HepG2 (cell line): Measurements from ENCODE around the gene MYH7. TPM values are rescaled to one million over a fixed set of nuclear protein-coding genes. Genes with fewer than 3 reads are reported as not detected.

ENCODE experiments used
- HOXA7 ChIP-seq: sonication (generic); formaldehyde crosslinking; IDR thresholded peaks from 2 replicates; pipeline ENCODE4 v1.8.1; 2022; ENCODE audit warnings: mild to moderate bottlenecking, missing genetic modification reagents, moderate library complexity
- NR3C1 ChIP-seq: sonication (generic); formaldehyde crosslinking; IDR thresholded peaks from 2 replicates; pipeline ENCODE4 v1.4.0; 2020; ENCODE audit warnings: missing genetic modification reagents
- XRCC5 ChIP-seq: fragments of 200-400 bp; formaldehyde crosslinking; optimal IDR thresholded peaks from 2 replicates; pipeline ENCODE3; 2017; ENCODE audit warnings: mild to moderate bottlenecking, low read length
- YEATS2 ChIP-seq: sonication (generic); formaldehyde crosslinking; IDR thresholded peaks from 2 replicates; pipeline ENCODE4 v1.4.0; 2020; ENCODE audit warnings: missing genetic modification reagents, borderline replicate concordance
- ZNF766 ChIP-seq: sonication (generic); formaldehyde crosslinking; IDR thresholded peaks from 2 replicates; pipeline ENCODE4 v1.5.0; 2020; ENCODE audit warnings: missing genetic modification reagents, borderline replicate concordance
- ZSCAN25 ChIP-seq: sonication (generic); formaldehyde crosslinking; IDR thresholded peaks from 2 replicates; pipeline ENCODE4 v1.8.0; 2022; ENCODE audit warnings: mild to moderate bottlenecking, missing genetic modification reagents
- polyA plus RNA-seq, 8 experiments: library from polyadenylated mRNA; depleted of rRNA in 3 of 8; stranded (reverse) in 7 of 8; unstranded in 1 of 8; fragments of >200 nt; fragmentation: Illumina TruSeq in 4 of 8; extraction: Trizol in 4 of 8; gene quantifications; 2 replicates each; pipeline versions ENCODE4 v1.2.1 to v1.2.3, GENCODE V29; 2011 to 2016; ENCODE audit warnings: low read depth in 4 of 8, missing spikeins in 1 of 8, mixed read lengths in 1 of 8; ENCODE audit not compliant: insufficient read depth in 1 of 8
- total RNA-seq, 5 experiments: library from RNA; depleted of rRNA; stranded (reverse); fragments of >200 nt; fragmentation: Illumina TruSeq; extraction: Trizol; gene quantifications; 2 replicates each; pipeline ENCODE4 v1.2.3, GENCODE V29; 2016; ENCODE audit warnings: low read depth in 1 of 5
- TF ChIP-seq, protein P1 (sequence below): sonication (generic); formaldehyde crosslinking; IDR thresholded peaks from 2 replicates; pipeline ENCODE4 v1.8.1; 2022; ENCODE audit warnings: low read depth, mild to moderate bottlenecking, missing genetic modification reagents
- TF ChIP-seq, protein P2 (sequence below): sonication (generic); formaldehyde crosslinking; IDR thresholded peaks from 2 replicates; pipeline ENCODE4 v1.5.1; 2020; ENCODE audit warnings: missing genetic modification reagents, mild to moderate bottlenecking, borderline replicate concordance
- TF ChIP-seq, protein P3 (sequence below): sonication (generic); formaldehyde crosslinking; IDR thresholded peaks from 2 replicates; pipeline ENCODE4 v1.4.0; 2020; ENCODE audit warnings: mild to moderate bottlenecking, missing genetic modification reagents
- TF ChIP-seq, protein P4 (sequence below): sonication (generic); formaldehyde crosslinking; IDR thresholded peaks from 2 replicates; pipeline ENCODE4 v1.8.0; 2022; ENCODE audit warnings: missing genetic modification reagents, mild to moderate bottlenecking, moderate library complexity, borderline replicate concordance

The MYH7 gene
- total and polyA plus RNA-seq, 2 of the 13 experiments (the other 11 are each of a cell fraction or from before 2014, with no cell fraction given): 0.04 TPM; not detected in 1

DNA sequence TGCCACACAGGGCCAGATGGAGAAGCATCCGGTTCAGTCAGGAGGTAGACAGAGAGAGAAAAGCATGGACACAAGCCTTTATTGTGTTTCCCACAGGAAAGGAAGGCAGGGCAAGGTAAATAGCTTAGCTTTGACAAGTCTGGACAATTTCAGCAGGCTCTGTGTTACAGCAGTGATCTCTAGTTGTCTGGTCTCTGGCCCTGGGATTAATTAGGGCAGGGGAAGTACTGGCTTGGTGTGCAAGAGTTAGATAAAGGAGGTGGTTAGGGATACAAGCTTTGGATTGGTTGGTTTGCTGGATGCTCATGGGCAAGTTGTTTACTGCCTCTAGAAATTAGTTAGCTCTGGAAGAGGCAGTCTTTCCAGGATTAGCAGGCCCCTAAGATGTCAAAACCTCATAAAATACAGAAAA lies 19.0 kb upstream of the MYH7 start (continued):
- TF ChIP-seq, protein P1, sequence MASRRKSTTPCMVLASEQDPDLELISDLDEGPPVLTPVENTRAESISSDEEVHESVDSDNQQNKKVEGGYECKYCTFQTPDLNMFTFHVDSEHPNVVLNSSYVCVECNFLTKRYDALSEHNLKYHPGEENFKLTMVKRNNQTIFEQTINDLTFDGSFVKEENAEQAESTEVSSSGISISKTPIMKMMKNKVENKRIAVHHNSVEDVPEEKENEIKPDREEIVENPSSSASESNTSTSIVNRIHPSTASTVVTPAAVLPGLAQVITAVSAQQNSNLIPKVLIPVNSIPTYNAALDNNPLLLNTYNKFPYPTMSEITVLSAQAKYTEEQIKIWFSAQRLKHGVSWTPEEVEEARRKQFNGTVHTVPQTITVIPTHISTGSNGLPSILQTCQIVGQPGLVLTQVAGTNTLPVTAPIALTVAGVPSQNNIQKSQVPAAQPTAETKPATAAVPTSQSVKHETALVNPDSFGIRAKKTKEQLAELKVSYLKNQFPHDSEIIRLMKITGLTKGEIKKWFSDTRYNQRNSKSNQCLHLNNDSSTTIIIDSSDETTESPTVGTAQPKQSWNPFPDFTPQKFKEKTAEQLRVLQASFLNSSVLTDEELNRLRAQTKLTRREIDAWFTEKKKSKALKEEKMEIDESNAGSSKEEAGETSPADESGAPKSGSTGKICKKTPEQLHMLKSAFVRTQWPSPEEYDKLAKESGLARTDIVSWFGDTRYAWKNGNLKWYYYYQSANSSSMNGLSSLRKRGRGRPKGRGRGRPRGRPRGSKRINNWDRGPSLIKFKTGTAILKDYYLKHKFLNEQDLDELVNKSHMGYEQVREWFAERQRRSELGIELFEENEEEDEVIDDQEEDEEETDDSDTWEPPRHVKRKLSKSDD (CRISPR knock-in tag): no peak
- TF ChIP-seq, protein P2, sequence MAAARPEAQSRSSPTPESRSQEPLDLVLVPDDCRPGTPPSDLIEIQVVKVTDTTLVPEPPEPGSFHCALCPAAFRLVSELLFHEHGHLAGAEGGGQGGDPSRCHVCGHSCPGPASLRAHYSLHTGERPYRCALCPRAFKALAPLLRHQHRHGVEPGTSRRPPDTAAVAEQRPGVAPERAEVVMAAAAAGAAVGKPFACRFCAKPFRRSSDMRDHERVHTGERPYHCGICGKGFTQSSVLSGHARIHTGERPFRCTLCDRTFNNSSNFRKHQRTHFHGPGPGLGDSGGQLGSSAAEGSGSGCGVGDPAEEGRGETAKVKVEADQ (CRISPR knock-in tag): no peak
- TF ChIP-seq, protein P3, sequence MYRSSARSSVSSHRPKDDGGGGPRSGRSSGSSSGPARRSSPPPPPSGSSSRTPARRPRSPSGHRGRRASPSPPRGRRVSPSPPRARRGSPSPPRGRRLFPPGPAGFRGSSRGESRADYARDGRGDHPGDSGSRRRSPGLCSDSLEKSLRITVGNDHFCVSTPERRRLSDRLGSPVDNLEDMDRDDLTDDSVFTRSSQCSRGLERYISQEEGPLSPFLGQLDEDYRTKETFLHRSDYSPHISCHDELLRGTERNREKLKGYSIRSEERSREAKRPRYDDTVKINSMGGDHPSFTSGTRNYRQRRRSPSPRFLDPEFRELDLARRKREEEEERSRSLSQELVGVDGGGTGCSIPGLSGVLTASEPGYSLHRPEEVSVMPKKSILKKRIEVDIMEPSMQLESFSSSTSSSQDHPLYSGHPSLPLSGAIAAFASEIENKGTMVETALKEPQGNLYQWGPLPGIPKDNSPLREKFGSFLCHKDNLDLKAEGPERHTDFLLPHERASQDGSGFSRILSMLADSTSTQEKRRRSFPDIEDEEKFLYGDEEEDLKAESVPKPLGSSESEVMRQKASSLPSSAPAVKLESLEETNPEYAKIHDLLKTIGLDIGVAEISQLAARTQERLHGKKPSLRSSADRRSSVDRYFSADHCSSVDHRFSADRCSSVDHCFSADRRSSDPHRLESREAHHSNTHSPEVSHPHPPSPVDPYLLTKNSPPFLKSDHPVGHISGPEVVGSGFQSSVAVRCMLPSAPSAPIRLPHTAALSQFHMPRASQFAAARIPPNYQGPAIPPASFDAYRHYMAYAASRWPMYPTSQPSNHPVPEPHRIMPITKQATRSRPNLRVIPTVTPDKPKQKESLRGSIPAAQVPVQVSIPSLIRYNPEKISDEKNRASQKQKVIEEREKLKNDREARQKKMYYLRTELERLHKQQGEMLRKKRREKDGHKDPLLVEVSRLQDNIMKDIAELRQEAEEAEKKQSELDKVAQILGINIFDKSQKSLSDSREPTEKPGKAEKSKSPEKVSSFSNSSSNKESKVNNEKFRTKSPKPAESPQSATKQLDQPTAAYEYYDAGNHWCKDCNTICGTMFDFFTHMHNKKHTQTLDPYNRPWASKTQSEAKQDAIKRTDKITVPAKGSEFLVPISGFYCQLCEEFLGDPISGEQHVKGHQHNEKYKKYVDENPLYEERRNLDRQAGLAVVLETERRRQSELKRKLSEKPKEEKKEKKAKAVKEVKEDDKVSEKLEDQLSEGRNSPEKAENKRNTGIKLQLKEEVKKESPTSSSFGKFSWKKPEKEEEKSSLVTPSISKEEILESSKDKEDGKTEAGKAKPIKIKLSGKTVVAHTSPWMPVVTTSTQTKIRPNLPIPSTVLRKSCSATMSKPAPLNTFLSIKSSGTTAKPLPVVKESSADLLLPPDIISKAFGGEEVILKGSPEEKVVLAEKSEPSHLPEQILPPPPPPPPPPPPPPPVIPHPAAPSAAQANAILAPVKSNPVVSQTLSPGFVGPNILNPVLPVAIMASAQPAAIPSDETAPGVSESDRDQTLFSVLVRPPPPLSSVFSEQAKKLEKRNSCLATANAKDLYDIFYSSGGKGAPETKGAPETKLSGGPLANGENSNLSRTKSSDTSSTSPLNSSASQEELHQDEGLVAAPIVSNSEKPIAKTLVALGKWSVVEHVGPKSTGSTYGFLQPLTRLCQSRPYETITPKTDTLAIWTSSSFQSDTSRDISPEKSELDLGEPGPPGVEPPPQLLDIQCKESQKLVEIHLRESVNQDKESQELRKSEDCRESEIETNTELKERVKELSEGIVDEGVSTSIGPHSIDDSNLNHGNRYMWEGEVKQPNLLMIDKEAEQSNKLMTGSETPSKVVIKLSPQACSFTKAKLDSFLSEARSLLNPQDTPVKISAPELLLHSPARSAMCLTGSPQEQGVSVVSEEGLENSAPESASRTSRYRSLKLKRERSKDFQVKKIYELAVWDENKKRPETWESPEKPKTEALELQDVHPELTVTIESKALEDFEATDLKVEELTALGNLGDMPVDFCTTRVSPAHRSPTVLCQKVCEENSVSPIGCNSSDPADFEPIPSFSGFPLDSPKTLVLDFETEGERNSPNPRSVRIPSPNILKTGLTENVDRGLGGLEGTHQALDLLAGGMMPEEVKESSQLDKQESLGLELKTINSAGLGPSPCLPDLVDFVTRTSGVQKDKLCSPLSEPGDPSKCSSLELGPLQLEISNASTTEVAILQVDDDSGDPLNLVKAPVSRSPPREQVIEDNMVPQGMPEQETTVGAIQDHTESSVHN (CRISPR knock-in tag): no peak
- TF ChIP-seq XRCC5: peak; percentile 45
- TF ChIP-seq ZNF766: peak; percentile 89; the same call in 1 of the 2 replicates
- TF ChIP-seq, protein P4, sequence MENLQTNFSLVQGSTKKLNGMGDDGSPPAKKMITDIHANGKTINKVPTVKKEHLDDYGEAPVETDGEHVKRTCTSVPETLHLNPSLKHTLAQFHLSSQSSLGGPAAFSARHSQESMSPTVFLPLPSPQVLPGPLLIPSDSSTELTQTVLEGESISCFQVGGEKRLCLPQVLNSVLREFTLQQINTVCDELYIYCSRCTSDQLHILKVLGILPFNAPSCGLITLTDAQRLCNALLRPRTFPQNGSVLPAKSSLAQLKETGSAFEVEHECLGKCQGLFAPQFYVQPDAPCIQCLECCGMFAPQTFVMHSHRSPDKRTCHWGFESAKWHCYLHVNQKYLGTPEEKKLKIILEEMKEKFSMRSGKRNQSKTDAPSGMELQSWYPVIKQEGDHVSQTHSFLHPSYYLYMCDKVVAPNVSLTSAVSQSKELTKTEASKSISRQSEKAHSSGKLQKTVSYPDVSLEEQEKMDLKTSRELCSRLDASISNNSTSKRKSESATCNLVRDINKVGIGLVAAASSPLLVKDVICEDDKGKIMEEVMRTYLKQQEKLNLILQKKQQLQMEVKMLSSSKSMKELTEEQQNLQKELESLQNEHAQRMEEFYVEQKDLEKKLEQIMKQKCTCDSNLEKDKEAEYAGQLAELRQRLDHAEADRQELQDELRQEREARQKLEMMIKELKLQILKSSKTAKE (CRISPR knock-in tag): no peak
- no peak for TF ChIP-seq HOXA7
- no peak for TF ChIP-seq ZSCAN25 (CRISPR knock-in tag)
- peak; percentile 15; the same call in 1 of the 2 replicates for TF ChIP-seq YEATS2
- no peak for TF ChIP-seq NR3C1 (CRISPR knock-in tag)
